Measurements from ENCODE around the gene SPRR1A.

DNA sequence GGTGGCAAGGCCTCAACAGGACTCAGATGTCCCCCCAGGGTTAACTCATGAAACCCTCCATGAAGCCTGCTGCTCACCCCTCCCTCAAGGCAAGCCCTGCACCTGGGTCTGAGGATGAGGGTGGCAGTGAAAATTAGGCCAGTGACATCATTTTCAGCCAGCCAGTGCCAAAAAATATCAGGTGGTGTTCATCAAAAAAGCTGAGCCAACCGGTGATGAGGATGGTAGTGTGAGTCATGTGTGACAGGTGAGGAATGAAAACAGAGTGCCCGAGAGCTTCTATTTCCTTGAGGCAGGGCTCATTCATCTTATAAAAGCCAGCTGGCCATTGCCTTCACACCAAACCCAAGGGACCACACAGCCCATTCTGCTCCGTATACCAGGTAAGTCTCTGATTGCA is at the start of gene SPRR1A:
- TF ChIP-seq, protein P1, sequence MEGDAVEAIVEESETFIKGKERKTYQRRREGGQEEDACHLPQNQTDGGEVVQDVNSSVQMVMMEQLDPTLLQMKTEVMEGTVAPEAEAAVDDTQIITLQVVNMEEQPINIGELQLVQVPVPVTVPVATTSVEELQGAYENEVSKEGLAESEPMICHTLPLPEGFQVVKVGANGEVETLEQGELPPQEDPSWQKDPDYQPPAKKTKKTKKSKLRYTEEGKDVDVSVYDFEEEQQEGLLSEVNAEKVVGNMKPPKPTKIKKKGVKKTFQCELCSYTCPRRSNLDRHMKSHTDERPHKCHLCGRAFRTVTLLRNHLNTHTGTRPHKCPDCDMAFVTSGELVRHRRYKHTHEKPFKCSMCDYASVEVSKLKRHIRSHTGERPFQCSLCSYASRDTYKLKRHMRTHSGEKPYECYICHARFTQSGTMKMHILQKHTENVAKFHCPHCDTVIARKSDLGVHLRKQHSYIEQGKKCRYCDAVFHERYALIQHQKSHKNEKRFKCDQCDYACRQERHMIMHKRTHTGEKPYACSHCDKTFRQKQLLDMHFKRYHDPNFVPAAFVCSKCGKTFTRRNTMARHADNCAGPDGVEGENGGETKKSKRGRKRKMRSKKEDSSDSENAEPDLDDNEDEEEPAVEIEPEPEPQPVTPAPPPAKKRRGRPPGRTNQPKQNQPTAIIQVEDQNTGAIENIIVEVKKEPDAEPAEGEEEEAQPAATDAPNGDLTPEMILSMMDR (IDR thresholded peaks at IDR 0.05), result no peak
- no peak for TF ChIP-seq POLR2A (IDR thresholded peaks at IDR 0.05)

All from breast epithelium (tissue), 3 donors.